GM11168 (cell line): Measurements from ENCODE around the gene FBXO9.
"Not testable (repeated sequence)": the region's sequence is repeated elsewhere in the genome, so short reads cannot be mapped to it uniquely, and the experiment has no call there.

ENCODE experiments used
- in situ Hi-C: fragments of 300-500 bp; cut with MboI; formaldehyde crosslinking; loops from one replicate; pipeline ENCODE4 v1.12.0; 2022; ENCODE audit warnings: low sequenced_read_pairs; ENCODE audit not compliant: unreplicated experiment

The FBXO9 gene

DNA sequence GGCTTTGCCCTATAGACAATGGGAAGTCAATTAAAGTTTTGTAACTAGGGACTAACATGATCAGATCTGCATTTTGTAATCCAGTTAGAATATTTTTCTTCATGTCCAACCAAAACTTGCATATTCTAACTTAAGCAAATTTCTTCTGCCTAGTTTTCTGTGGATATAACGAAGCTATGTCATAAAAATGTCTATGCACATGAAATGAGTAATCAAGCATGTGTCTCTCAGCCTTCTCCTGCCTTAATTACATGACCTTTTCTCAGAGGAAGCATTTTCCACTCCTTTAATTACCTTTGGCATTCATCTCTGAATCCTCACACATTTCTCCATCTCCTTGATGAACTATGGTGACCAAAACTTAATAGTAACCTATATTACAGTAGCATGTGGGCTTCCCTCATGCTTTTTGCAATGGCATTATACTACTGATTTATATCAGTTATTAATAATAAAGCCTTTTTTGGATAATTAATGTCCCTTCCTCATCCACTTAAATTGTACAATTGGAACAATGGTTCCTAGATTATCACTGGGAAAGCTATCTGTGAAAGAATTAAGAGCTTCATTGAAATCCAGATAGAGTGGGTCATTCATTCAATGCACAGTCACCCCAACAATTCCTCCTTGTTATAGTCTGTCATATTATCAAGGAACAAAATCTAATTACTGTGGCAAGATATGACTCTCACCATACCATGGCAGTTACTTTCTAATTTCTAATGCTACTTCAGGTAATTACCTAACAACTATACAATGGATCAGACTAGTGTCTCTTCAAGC lies 19.1 kb upstream of the FBXO9 start:
- in situ Hi-C loops = no loop called here

DNA sequence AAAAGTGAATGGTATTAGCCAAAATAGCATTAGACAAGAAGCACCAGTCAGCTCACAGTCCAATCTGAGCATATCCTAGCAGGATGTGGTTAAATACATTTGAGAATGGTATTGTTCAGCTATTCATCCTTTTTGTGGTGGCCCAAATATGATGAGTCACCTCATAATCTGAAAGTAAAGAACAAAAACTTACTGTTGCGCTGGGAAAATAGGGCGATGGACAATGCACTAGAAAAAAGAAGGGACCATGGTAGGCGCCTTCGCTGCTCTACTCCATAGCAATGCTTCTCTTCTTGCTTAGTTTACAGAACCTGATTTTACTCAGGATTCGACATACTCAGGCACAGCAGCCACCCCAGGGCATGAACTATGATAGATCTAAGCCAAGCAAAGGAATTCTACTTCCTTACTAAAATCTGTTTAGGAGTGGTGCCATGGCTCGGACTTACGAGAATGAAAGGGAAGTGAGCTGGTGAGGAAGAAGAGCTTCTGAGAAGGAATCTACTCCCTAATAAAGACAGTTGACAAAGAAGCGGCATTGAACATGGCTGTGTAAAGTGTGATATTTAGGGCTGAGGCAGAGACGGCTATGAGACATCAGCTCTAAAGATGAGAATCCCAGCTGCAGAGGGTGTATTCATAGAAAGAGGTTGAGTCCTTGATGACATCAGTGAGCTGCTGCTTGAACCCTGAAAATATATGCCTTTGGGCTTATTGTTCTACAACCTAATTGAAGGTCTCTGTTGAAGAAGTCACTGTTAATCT lies 16.6 kb upstream of the FBXO9 start:
- in situ Hi-C loops = no loop called here

DNA sequence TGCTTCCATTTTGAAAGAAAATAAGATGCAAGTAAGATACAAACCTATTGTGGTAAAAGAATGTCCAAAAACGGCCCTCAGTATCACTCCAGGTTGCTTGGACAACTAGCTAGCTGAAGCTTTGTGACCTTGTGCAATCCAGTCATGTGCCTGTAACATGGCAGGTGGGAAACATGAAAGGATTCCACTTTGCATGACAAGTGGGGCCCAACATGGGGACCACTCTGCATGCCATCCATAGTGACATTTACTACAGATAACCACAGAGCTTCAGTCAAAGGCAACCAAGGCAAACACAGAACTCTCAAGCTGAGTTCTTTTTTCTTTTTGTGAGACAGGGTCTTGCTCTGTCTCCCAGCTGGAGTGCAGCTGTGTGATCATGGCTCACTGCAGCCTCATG lies 15.8 kb upstream of the FBXO9 start:
- in situ Hi-C loops = no loop called here

- in situ Hi-C loops = loop anchor here (5.0 kb wide), 1 partner anchor 55 kb away; the partner anchor contains the start of gene GSTA4
Observed at GRCh38 chr6:53052152-53052551, 13.1 kb upstream of the FBXO9 start.

DNA sequence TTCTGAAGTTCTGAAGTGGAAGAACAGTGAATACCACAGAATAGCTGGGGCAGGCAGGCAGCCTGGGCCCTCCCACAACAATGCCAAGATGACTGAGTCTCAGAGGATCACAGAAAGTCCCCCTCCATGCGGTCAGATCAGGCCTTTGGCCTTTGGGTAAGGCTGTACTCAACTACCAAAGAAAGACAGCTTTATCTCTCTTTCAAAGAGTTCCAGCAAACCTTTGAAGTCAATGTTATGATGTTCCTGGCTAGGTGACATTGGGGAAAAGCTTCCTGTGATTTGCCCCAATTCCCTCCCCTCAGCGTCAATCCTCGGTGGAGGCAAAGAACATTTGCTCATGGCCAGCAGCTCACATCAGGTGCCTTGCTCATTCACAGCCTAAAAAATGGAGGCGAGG lies 10.7 kb upstream of the FBXO9 start:
- in situ Hi-C loops = loop anchor here (5.0 kb wide), 1 partner anchor 57 kb away; the partner anchor contains the start of gene GSTA4

GRCh38 chr6:53055873-53056272 lies 9.3 kb upstream of the FBXO9 start:
- in situ Hi-C loops = no loop called here

DNA sequence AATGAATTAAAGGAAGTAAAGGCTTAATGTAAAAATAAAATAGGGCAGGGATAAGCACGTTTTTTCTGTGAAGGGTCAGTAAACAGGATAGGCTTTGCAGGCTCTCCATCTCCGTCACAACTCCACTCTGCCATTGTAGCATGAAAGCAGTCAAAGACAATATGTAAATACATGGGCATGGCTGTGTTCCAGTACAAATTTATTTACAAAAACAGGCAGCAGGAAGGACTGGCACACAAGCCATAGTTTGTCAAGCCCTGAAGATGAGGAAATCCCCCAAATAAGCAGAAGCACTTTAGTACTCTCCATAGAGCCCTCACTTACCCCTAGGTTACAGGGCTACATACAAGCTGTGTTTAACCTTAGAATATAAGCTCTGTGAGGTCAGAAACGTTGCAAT lies 8.9 kb upstream of the FBXO9 start:
- in situ Hi-C loops = no loop called here

DNA sequence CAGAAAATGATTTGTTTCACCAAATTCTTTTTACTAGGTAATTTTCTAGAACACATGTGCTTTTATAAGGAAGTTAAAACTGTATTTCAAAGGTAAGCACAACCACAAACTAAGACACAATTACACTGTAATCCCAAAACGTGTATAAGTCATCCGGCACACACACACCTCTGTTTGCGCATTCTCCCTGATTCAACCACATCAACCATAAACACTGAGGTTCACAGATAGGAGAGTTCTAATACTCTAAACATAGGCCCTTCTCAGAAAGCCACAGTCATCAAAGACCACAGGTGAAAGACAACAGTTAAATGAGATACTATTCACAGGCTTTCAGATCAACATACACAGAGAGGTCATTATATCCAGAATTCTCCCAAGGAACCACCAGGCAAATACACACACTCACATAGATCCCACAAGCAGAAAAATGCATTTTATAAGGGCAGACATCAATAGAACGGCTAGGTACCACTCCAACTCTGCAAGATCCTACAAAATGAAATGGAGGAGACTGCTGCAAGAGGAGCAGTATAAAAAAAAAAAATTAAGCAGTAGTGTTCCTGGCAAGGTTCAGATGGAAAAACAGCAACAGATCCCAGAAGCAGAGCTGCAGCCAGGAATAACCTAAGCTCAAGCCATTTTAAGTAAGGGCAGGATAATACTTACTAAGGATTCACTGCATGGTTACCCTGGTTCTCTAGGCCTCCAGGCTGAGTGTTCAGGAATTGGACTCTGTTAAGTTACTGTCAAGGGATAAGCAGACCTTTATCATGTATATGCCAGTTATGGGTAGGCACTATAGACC lies 6.6 kb upstream of the FBXO9 start:
- in situ Hi-C loops = no loop called here

GRCh38 chr6:53059648-53060589 lies 5.3 kb upstream of the FBXO9 start:
- in situ Hi-C loops = no loop called here

GRCh38 chr6:53062169-53062539 lies 3.0 kb upstream of the FBXO9 start:
- in situ Hi-C loops = no loop called here

DNA sequence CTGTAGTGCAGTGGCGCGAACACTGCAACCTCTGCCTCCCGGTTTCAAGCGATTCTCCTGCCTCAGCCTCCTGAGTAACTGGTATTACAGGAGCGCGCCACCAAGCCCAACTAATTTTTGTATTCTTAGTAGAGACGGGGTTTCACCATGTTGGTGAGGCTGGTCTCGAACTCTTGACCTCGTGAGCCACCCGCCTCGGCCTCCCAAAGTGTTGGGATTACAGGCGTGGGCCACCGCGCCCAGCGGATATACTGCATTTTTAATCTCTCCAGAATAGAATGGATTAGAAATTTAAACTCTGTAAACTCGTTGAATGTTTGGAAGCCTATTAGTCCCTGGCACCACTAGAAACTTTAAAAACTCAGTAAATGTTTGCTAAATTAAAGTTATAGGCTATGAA lies 949 bp upstream of the FBXO9 start:
- in situ Hi-C loops = not testable (repeated sequence)

DNA sequence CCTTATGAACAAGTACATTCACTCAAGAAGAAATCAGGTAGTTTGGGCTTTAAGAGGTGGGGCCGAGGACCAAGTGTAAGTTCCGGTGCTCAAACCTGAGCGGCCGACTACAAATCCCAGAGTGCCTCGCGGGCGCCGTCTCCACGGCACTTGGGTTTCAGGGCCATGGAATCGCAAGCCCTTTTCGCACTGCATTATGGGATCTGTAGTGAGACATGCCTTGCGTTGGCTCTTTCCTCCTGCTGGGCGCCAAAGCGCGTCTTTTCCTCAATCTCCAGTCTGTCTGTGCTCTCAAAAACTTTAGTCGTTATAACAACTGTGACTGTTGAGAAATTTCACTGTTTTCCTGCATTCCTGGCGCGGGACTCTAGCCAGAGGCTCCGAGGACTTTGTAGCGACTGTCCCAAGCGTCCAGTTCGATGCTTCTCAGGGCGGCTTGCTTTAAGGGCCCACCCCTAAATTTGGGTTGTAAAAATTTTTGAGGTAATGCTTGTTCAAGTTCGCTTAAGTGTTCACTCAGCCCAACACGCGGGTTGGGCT lies 408 bp upstream of the FBXO9 start:
- in situ Hi-C loops = no loop called here

GRCh38 chr6:53066077-53066417 lies 843 bp downstream of the FBXO9 start:
- in situ Hi-C loops = no loop called here

GRCh38 chr6:53066874-53067706 lies 1.9 kb downstream of the FBXO9 start:
- in situ Hi-C loops = no loop called here

GRCh38 chr6:53067849-53068361 lies 2.7 kb downstream of the FBXO9 start:
- in situ Hi-C loops = no loop called here

DNA sequence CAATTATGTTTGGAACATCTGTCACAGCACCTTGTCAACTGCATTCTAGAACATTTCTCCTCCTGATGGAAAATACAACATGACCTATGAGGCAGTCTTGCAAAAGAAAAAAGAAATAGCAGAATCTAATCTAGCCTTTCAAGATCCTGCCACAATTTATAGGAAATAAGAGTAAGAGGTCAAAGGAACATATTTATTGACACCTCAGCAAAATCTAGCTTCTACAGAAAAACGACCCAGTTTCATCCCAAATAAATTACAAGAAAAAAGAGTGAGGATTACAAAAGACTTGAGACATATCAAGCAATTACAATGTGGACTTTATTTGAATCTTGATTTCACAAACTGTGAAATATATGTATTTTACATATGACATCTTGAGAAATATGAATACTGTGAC lies 4.2 kb downstream of the FBXO9 start:
- in situ Hi-C loops = no loop called here

DNA sequence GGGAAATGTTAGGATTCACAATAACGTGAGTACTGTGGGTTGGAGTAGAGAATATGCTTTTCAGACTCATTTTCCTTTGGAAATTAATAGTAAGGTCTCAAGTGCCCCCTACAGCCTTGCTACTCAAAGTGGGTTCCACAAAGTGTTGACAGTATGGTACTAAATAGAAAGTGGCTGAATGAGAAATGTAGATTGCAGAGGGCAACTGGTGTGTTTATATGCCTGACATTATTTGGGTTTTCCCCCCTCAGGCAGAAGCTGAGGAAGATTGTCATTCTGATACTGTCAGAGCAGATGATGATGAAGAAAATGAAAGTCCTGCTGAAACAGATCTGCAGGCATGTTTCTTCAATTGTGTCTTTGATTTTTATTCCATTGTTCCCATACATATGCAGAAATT lies 5.6 kb downstream of the FBXO9 start:
- in situ Hi-C loops = no loop called here

DNA sequence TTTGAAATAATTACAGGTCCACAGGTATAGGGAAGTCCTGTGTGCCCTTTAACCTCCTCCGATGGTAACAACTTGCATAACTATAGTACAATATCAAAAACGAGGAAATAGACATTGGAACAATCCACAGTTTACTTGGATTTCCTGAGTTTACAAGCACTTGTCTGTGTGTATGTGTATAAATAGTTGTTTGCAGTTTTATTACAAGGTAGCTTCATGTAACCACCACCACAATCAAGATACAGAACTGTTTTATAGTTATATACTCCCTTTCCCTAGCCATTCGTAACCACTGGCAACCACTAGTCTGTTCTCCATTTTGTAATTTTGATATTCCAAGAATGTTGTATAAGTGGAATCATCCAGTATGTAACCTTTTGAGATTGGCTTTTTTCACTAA lies 9.1 kb downstream of the FBXO9 start:
- in situ Hi-C loops = no loop called here

DNA sequence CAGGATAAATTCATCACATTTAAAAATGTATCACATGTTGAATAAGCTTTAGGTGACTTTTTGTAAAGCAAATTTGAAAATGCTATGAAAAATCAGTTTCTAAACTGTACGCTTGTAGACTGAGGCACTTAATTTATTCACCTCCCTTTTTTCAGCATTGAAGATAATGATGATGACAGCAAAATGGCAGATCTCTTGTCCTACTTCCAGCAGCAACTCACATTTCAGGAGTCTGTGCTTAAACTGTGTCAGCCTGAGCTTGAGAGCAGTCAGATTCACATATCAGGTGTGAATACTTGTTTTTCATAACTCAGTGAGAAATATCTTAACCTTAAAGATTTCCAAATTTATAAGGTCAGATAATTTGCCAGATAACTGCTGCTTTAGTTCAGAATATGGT lies 15.6 kb downstream of the FBXO9 start:
- in situ Hi-C loops = no loop called here
